HL-60 (cell line): ENCODE data around the gene JARID2.

Experiments
- DNase-seq, 2 experiments: peaks; one replicate each; pipeline ENCODE4 v3.0.0-alpha.2; 2010 to 2020; ENCODE audit warnings: low read depth in 1 of 2, low spot score in 1 of 2
- H3K27ac ChIP-seq: fragments of 250-450 bp; sonication (Bioruptor Pico); replicated peaks from 2 replicates; pipeline ENCODE4 v1.5.1; 2020; ENCODE audit warnings: mild to moderate bottlenecking, moderate library complexity
- H3K27me3 ChIP-seq: fragments of 250-450 bp; sonication (Bioruptor Pico); 2 replicates; pipeline ENCODE4 v1.5.1; 2021; ENCODE audit warnings: mild to moderate bottlenecking, moderate library complexity; ENCODE audit not compliant: insufficient read depth, poor library complexity, severe bottlenecking
- H3K4me3 ChIP-seq: replicated peaks from 2 replicates; pipeline ENCODE4 v1.5.1; 2011; ENCODE audit warnings: mild to moderate bottlenecking, control low read depth, low read length; ENCODE audit not compliant: insufficient read depth
- GABPA ChIP-seq: IDR thresholded peaks from 2 replicates; pipeline ENCODE4 v1.6.1; 2012; ENCODE audit warnings: low read depth
- POLR2AphosphoS5 ChIP-seq: IDR thresholded peaks from 2 replicates; pipeline ENCODE4 v1.6.1; 2012; ENCODE audit warnings: low read depth
- SPI1 ChIP-seq: IDR thresholded peaks from 2 replicates; pipeline ENCODE4 v1.6.1; 2012; ENCODE audit warnings: low read depth, mild to moderate bottlenecking, borderline replicate concordance
- TF ChIP-seq, protein P1 (sequence below): IDR thresholded peaks from 2 replicates; pipeline ENCODE4 v1.6.1; 2012; ENCODE audit warnings: low read depth; ENCODE audit not compliant: insufficient replicate concordance
- TF ChIP-seq, protein P2 (sequence below): IDR thresholded peaks from one replicate; pipeline ENCODE4 v1.5.1; 2011; ENCODE audit warnings: low read length, control low read depth, inconsistent platforms; ENCODE audit not compliant: insufficient read depth

JARID2 gene

DNA sequence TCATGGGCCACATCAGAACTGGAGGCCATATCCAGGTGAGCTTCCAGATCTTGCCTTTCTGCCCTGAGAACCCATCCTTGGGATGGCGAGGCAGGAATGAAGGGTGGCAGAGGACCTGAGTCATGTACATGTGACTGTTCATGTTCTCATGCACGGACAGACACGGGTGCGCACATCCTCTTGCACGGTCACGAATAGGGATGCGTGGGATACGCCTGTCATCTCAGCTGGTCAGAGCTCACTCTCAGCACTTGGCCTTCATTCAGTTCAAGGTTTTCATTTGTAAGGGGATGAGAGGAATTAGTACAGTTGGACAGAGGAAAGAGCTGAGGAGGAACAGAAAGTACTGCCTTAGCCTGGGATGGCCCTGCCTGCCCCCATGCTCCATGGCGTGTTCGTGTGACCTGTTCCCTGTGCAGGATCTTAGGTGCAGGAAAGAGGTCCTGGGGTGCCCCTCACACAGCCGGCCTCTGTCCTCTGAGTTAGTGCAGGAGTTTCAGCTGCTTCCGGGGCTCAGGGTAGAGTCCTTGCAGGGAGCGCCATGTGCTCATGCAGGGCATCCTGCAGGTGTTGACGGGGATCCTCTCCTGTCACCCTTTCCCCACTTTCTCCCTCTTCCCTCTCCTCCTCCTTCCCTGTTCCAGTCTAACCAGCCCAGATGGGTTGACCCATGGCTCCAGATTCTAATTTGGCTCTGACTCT, 243.5 kb downstream of the JARID2 start:
- H3K27ac ChIP-seq = no peak overlapping the region
- TF ChIP-seq, protein P1, sequence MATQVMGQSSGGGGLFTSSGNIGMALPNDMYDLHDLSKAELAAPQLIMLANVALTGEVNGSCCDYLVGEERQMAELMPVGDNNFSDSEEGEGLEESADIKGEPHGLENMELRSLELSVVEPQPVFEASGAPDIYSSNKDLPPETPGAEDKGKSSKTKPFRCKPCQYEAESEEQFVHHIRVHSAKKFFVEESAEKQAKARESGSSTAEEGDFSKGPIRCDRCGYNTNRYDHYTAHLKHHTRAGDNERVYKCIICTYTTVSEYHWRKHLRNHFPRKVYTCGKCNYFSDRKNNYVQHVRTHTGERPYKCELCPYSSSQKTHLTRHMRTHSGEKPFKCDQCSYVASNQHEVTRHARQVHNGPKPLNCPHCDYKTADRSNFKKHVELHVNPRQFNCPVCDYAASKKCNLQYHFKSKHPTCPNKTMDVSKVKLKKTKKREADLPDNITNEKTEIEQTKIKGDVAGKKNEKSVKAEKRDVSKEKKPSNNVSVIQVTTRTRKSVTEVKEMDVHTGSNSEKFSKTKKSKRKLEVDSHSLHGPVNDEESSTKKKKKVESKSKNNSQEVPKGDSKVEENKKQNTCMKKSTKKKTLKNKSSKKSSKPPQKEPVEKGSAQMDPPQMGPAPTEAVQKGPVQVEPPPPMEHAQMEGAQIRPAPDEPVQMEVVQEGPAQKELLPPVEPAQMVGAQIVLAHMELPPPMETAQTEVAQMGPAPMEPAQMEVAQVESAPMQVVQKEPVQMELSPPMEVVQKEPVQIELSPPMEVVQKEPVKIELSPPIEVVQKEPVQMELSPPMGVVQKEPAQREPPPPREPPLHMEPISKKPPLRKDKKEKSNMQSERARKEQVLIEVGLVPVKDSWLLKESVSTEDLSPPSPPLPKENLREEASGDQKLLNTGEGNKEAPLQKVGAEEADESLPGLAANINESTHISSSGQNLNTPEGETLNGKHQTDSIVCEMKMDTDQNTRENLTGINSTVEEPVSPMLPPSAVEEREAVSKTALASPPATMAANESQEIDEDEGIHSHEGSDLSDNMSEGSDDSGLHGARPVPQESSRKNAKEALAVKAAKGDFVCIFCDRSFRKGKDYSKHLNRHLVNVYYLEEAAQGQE = no peak
- TF ChIP-seq GABPA (no peak), SPI1 (no peak), POLR2AphosphoS5 (no peak)
- TF ChIP-seq, protein P2, sequence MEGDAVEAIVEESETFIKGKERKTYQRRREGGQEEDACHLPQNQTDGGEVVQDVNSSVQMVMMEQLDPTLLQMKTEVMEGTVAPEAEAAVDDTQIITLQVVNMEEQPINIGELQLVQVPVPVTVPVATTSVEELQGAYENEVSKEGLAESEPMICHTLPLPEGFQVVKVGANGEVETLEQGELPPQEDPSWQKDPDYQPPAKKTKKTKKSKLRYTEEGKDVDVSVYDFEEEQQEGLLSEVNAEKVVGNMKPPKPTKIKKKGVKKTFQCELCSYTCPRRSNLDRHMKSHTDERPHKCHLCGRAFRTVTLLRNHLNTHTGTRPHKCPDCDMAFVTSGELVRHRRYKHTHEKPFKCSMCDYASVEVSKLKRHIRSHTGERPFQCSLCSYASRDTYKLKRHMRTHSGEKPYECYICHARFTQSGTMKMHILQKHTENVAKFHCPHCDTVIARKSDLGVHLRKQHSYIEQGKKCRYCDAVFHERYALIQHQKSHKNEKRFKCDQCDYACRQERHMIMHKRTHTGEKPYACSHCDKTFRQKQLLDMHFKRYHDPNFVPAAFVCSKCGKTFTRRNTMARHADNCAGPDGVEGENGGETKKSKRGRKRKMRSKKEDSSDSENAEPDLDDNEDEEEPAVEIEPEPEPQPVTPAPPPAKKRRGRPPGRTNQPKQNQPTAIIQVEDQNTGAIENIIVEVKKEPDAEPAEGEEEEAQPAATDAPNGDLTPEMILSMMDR = no peak
- no peak overlapping the region for H3K4me3 ChIP-seq
- H3K27me3 ChIP-seq = no peaks in the 10 kb centered on the region
- no peak for DNase-seq

DNA sequence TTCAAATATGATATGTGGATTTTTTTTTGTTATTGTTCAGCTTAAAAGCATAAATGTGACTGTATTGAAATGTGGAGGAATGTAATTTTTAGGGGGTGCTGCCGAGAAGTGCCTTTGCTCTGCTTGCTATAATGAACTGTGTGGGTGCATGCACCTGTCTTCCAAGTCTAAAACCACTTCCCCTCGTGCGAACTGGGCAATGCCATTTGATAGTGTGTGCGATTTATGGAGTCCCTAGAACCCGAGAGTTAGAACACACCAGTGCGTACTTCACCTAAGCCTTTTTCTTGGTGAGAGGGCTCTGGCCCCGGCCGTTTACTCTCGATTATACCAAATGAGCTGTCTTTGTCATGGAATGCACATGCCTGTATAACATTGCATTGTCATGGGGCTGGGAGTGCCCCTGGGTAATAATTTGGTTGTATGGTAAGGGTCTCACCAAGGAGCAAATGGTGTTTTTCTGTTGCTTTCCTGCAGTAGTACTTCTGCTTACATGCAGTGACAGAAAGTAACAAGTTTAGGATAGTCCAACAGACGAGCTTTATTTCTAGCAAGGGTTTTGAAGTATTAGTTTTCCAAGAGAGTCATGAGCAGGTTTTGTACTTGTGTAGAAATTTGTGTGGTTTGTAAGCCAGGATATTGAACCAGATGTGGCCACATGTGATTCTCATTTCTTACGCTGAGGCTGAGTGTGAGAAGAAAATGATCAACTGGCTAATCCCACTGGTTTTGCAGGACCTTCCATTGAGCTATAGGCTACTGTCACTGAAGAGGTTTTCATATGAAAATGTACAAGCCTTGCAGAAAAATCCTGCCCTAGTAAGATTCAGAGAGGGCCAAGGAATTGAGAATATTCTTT, 244.6 kb downstream of the JARID2 start:
- no peaks in the 10 kb centered on the region for H3K27me3 ChIP-seq
- no peak overlapping the region for H3K27ac ChIP-seq
- TF ChIP-seq, protein P1 = no peak
- TF ChIP-seq SPI1 (peak; percentile 45; the same call in 1 of the 2 replicates), POLR2AphosphoS5 (no peak), GABPA (no peak)
- TF ChIP-seq, protein P2 = no peak
- H3K4me3 ChIP-seq = no peak overlapping the region
- no peak for DNase-seq

DNA sequence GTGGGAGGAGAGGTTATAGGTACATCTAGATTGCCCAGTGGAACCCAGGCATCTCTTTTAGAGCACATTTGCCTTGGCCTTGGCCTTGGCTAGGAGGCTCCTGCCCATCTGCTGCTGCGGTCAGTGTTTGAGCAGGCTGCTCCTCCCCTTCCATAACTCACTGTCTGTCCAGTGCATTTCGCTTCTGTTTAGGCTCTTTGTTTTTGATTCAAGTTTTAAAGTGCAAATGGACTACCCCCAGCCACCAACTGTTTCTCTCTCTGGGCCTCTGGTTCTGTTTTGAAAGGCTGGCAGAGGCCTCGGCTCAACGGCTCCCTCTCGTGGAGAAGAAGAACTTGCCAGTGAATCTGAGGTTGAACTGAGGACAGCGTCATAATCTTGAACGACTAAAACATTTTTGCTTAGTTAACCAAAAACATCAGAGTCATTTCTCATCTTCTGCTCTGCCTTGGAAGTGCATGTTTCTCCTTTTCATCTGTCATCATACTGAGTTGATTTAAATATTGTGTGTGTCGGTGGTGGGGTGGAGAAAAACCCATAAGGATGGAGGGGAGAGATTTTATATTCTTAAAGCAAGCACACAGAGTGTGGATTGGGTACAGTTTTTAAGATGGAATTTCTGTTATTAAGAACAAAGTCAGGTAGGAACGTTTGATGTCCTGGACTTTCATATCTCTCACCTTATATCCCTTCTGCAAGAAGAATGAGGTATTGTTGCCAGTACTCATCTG, 245.6 kb downstream of the JARID2 start:
- Histone ChIP-seq H3K27me3 (no peaks in the 10 kb centered on the region), H3K27ac (no peak overlapping the region), H3K4me3 (no peak overlapping the region)
- DNase-seq = peak; percentile 25 to 54
- TF ChIP-seq, protein P1 = no peak
- TF ChIP-seq, protein P2 = peak; percentile 77
